Cardiac fibroblast (primary cell): ENCODE measurements around the gene COX6A2.

ENCODE experiments used
- DNase-seq, 2 donors: peaks; one replicate each; pipeline versions ENCODE4 v3.0.0 to v3.0.0-alpha.2; 2010; ENCODE audit warnings: low read depth in 2 of 2
- H3K4me3 ChIP-seq, 2 donors: replicated peaks in 1 of 2; 1 replicate in 1 of 2; 2 replicates in 1 of 2; pipeline ENCODE4 v1.5.1; 2011; ENCODE audit warnings: low read depth in 2 of 2, low read length in 2 of 2, mild to moderate bottlenecking in 2 of 2, moderate library complexity in 1 of 2
- TF ChIP-seq, protein P1 (sequence below): IDR thresholded peaks from one replicate; pipeline ENCODE4 v1.5.1; 2011; ENCODE audit warnings: low read depth, mild to moderate bottlenecking, low read length, inconsistent platforms

The COX6A2 gene

DNA sequence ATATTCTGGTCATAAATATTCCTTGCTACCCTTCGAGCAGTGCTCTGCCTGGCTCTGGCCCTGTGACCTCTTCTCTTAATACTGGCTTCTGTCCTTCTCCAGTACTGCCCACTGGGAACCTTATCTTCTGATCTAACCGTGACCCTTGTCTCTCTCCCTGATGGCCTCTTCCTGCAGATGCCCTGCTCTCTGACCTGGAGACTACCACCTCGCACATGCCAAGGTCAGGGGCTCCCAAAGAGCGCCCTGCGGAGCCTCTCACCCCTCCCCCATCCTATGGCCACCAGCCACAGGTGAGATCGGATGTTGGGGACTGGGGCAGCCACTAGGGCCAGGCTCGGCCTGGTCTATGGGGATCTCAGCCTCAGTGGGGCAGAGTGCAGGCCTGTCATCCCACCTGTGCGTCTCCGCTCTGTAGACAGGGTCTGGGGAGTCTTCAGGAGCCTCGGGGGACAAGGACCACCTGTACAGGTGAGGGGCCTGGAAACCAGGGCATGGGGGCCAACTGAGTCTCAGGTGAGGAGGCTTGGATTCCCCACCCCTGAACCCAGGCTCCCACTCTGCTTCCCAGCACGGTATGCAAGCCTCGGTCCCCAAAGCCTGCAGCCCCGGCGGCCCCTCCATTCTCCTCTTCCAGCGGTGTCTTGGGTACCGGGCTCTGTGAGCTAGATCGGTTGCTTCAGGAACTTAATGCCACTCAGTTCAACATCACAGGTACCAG is 45.3 kb upstream of the COX6A2 start:
- H3K4me3 ChIP-seq = peak overlapping the region in 1 of 2 donors; percentile 87
- no peak for DNase-seq

DNA sequence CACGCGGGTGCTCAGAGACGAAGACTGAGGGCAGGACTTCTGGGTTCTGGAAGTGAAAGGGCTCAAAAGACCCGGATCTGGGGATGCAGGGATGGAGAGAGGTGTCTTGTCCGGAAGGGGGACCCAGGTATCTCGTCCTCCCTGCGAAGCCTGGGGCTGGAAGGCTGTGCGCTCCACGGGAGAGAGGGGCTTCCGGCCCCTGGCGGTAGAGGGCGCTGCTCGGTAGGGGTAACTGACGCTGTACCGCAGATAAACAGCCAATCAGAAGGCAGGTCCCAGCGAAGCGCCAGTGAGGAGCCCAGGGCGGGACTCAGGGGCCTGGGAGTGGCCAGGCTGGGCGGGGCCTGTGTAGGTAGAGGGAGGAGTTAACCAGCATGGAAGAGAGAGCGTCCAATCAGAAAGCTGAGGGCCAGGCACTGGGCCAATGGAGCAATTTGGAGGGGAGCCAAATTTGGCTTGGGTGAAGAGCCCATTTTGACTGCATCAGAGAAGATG is 44.6 kb upstream of the COX6A2 start:
- DNase-seq = peak; percentile 96 to 98
- H3K4me3 ChIP-seq = peak overlapping the region; percentile 84 to 87

More for the DNA sequence above, 45.3 kb upstream of the COX6A2 start:
- TF ChIP-seq, protein P1, sequence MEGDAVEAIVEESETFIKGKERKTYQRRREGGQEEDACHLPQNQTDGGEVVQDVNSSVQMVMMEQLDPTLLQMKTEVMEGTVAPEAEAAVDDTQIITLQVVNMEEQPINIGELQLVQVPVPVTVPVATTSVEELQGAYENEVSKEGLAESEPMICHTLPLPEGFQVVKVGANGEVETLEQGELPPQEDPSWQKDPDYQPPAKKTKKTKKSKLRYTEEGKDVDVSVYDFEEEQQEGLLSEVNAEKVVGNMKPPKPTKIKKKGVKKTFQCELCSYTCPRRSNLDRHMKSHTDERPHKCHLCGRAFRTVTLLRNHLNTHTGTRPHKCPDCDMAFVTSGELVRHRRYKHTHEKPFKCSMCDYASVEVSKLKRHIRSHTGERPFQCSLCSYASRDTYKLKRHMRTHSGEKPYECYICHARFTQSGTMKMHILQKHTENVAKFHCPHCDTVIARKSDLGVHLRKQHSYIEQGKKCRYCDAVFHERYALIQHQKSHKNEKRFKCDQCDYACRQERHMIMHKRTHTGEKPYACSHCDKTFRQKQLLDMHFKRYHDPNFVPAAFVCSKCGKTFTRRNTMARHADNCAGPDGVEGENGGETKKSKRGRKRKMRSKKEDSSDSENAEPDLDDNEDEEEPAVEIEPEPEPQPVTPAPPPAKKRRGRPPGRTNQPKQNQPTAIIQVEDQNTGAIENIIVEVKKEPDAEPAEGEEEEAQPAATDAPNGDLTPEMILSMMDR = no peak

DNA sequence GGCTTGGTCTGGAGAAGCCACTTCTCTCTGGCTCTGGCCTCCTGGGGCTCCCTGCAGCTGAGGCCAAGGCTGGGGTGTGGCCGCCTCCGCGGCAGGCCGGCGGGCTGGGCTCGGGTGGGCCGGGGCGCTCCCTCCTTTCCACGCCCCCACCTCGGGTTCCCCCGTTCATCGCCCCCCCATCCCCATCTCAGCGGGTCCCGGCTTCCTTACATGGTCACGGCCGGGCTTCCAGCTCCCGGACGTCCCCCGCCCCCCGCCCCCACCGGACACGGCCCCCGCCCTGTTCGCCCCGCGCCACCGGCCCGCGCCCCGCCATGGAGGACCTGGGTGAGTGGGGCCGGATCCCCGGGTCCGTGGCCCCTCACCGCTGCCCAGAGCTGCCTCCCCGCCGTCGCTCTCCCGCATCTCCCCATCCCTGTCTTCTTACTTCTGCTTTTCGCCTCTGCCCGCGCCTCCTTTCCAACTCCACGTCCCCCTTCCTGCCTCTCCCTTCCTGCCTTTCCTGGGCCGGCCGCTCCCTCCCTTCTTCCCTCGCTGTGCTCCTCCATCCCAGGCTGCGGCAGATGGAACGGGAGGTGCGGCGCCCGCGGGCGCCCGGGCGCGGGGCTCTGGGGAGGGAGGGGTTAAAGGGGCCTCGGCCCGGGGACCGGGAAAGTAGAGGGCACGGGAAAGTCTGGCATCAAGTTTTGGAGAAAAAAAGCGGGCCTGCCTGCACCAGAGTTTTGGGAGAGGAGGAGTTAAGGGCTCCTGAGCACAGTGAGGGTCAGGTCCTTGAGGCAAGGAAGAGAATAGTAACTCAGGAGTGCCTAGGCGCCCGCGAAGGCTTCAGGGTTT is 43.9 kb upstream of the COX6A2 start, which contains the start of gene TGFB1I1:
TGFB1I1 (plus strand) TSS at position 278 of the 834 bp plus-strand sequence; CDS start at position 315, 37 bp downstream.
- DNase-seq = peak; percentile 84 to 86
- TF ChIP-seq, protein P1 = no peak
- H3K4me3 ChIP-seq = peak within 1 kb of the TSS; percentile 84 to 87

More for the DNA sequence above, 44.6 kb upstream of the COX6A2 start:
- TF ChIP-seq, protein P1 = peak; percentile 89

DNA sequence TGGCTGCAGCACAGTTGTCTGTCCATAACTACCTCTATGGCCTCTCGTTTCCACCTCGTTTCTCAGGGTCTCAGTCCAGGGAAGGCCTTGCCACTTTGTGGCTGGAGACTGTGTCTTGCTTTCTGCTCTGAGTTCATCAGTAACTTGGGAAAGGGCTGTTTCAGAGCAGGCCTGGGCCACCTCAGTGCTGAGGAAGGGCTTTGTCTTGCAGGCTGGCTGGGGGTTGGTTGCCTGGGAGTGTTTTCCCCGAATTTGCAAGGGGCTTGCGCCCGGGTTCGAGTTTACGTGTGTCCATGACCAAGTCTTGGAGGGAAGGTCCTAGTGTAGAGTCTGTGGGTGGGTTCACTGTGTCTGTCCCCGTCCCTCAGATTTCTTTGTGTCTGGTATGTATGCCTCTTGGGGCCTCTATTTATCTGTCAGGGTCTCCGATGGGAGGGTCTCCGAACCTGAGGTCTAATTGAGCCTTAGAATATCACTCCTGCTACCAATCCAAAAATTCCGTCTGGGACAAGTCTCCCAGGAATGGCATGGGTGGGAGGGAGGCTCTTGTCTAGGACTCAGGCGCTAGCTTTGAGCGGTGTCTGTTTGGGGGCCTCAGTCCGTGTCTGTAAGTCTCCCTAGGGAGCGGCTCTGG is 43.2 kb upstream of the COX6A2 start:
- TF ChIP-seq, protein P1 = no peak
- peak overlapping the region; percentile 84 to 87 for H3K4me3 ChIP-seq
- peak in 1 of 2 donors; percentile 34 for DNase-seq

DNA sequence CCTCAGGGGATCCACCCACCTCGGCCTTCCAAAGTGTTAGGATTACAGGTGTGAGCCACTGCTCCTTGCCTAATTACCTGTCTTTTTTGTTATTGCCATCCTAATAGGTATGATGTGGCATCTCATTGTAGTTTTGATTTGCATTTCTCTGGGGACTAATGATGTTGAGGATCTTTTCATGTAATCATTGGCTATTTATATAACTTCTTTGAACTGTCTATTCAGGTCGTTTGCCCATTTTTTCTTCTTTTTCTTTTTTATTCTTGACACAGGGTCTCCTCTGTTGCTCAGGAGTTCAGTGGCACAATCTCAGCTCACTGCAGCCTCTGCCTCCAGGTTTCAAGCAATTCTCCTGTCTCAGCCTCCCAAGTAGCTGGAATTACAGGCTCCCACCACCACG is 42.5 kb upstream of the COX6A2 start:
- no peak for DNase-seq
- TF ChIP-seq, protein P1 = no peak
- H3K4me3 ChIP-seq = no peak overlapping the region

DNA sequence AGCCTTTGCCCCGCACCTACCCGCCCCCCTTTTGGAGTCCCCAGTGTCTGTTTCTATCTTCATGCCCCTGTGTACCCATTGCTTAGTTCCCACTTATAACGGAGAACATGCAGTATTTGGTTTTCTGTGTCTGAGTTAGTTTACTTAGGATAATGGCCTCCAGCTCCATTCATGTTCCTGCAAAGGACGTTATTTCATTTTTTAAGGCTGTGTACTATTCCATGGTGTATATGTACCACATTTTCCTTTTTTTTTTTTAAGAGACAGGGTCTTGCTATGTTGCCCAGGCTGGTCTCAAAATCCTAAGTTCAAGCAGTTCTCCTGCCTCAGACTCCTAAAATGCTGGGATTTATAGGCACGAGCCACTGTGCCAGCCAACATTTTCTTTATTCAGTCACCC is 39.7 kb upstream of the COX6A2 start:
- H3K4me3 ChIP-seq = no peak overlapping the region
- TF ChIP-seq, protein P1 = no peak

More for the DNA sequence above, 39.7 kb upstream of the COX6A2 start:
- no peak for DNase-seq
